Activated T-cell treated with anti-CD3 and anti-CD28 coated beads, Interleukin-2, amount 50 U/mL, for 24 hours (primary cell): ENCODE data around the gene ACOT11.

ENCODE experiments used
- DNase-seq: peaks from one replicate; pipeline ENCODE4 v3.0.0-alpha.2; 2020
- H3K27ac Mint-ChIP-seq: 2 replicates; pipeline ENCODE4 v1.8.0; 2020; ENCODE audit warnings: mild to moderate bottlenecking, mixed read lengths
- H3K27me3 Mint-ChIP-seq: 2 replicates; pipeline ENCODE4 v1.8.0; 2020; ENCODE audit warnings: mixed read lengths
- H3K36me3 Mint-ChIP-seq: 2 replicates; pipeline ENCODE4 v1.8.0; 2020; ENCODE audit warnings: low read depth, mixed read lengths
- H3K4me1 Mint-ChIP-seq: 2 replicates; pipeline ENCODE4 v1.8.0; 2020; ENCODE audit warnings: low read depth, mixed read lengths
- H3K4me3 Mint-ChIP-seq: 2 replicates; pipeline ENCODE4 v1.8.0; 2020; ENCODE audit warnings: mild to moderate bottlenecking, moderate library complexity, mixed read lengths
- H3K9me3 Mint-ChIP-seq: 2 replicates; pipeline ENCODE4 v1.8.0; 2020; ENCODE audit warnings: mixed read lengths

Gene ACOT11

GRCh38 chr1:54640863-54641836 is 93.1 kb downstream of the ACOT11 start, which contains the start of gene MROH7:
Gene MROH7 (plus strand): TSS chr1:54641786. CDS start chr1:54652927, 11,141 bp downstream.
- no peak within 1 kb of the TSS for H3K27ac Mint-ChIP-seq
- H3K4me1 Mint-ChIP-seq, result no peaks in the 10 kb centered on the region
- H3K27me3 Mint-ChIP-seq, result no peaks in the 10 kb centered on the region
- no peak within 1 kb of the TSS for H3K4me3 Mint-ChIP-seq
- H3K9me3 Mint-ChIP-seq, result peaks cover 8% of the 10 kb centered on the region
- DNase-seq, result no peak
- H3K36me3 Mint-ChIP-seq, result no peaks in the 10 kb centered on the region

DNA sequence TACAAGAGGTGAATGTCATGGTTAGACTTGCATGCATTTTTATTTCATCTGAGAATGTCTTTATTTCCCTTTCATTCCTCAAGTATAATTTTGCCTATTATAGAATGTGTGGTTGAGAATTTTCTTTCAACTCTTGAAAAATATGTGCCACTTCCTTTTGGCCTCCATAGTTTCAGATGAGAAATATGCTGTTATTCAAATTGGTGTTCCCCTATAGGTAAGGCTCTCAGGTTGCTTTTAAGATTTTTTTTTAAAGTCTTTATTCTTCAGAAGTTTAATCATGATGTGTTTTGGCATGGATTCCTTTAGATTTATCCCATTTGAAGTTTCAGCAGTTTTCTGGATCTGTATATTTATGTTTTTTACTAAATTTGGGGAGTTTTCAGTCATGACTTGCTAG is 95.7 kb downstream of the ACOT11 start:
- no peak for DNase-seq
- peaks cover 10% of the 10 kb centered on the region for H3K9me3 Mint-ChIP-seq
- H3K27ac Mint-ChIP-seq, result no peak overlapping the region
- no peak overlapping the region for H3K4me3 Mint-ChIP-seq
- no peaks in the 10 kb centered on the region for H3K36me3 Mint-ChIP-seq
- H3K27me3 Mint-ChIP-seq, result peaks cover 3% of the 10 kb centered on the region
- no peaks in the 10 kb centered on the region for H3K4me1 Mint-ChIP-seq

GRCh38 chr1:54645806-54646676 is 98.0 kb downstream of the ACOT11 start:
- Mint-ChIP-seq H3K27me3 (peaks cover 11% of the 10 kb centered on the region), H3K9me3 (peaks cover 10% of the 10 kb centered on the region), H3K27ac (no peak overlapping the region), H3K4me3 (no peak overlapping the region), H3K36me3 (no peaks in the 10 kb centered on the region), H3K4me1 (no peaks in the 10 kb centered on the region)
- DNase-seq, result no peak

DNA sequence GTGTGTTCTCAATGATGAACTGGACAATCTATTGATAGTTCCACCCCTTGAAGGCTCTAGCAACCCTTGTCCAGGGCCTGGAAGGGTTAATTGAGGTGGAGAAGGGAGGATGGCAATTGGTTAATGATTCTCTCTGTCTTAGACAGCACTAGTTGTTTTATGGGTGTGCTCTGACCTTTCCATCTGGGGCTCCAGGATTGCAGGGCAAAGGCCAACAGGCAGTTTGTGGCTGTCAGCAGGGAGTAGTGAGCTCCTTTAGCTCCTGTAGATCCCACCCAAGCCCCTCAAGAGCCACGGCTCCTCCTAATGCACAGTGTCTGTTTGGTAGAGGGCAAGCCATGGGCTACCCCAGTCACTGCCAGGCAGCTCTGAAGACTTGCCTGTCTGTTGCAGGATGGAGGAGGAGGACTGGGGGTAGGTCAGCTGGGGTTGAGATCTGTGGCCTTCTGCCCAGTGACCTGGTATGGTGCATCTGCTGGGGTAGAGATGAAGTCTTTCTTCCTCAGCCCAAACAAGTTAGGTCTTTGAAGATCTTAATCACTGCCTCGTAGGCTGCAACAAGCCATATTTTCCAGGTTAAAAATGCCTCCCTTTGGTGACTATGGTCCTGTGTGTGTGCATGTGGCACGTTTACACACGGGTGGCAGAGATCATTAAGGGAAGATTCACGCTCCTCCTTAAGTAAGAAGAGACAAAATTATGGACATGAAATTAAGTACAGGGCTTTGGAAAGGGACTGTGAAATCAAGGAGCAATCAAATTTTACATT is 101.3 kb downstream of the ACOT11 start:
- Mint-ChIP-seq H3K27ac (no peak overlapping the region), H3K4me3 (no peak overlapping the region), H3K27me3 (peaks cover 11% of the 10 kb centered on the region), H3K9me3 (peaks cover 3% of the 10 kb centered on the region), H3K4me1 (no peaks in the 10 kb centered on the region), H3K36me3 (no peaks in the 10 kb centered on the region)
- DNase-seq, result no peak

- DNase-seq, result no peak
- H3K27me3 Mint-ChIP-seq, result peaks cover 11% of the 10 kb centered on the region
- no peaks in the 10 kb centered on the region for H3K36me3 Mint-ChIP-seq
- H3K4me3 Mint-ChIP-seq, result no peak overlapping the region
- no peak overlapping the region for H3K27ac Mint-ChIP-seq
- peaks cover 3% of the 10 kb centered on the region for H3K9me3 Mint-ChIP-seq
- no peaks in the 10 kb centered on the region for H3K4me1 Mint-ChIP-seq
Measured at GRCh38 chr1:54649921-54650320, 101.9 kb downstream of the ACOT11 start.

GRCh38 chr1:54650417-54650816 is 102.4 kb downstream of the ACOT11 start:
- Mint-ChIP-seq H3K4me1 (no peaks in the 10 kb centered on the region), H3K9me3 (peaks cover 3% of the 10 kb centered on the region), H3K36me3 (no peaks in the 10 kb centered on the region), H3K4me3 (no peak overlapping the region), H3K27me3 (peaks cover 11% of the 10 kb centered on the region), H3K27ac (no peak overlapping the region)
- no peak for DNase-seq

GRCh38 chr1:54651608-54652007 is 103.6 kb downstream of the ACOT11 start:
- no peaks in the 10 kb centered on the region for H3K4me1 Mint-ChIP-seq
- no peaks in the 10 kb centered on the region for H3K9me3 Mint-ChIP-seq
- H3K27ac Mint-ChIP-seq, result no peak overlapping the region
- no peak overlapping the region for H3K4me3 Mint-ChIP-seq
- peaks cover 11% of the 10 kb centered on the region for H3K27me3 Mint-ChIP-seq
- no peaks in the 10 kb centered on the region for H3K36me3 Mint-ChIP-seq
- no peak for DNase-seq

DNA sequence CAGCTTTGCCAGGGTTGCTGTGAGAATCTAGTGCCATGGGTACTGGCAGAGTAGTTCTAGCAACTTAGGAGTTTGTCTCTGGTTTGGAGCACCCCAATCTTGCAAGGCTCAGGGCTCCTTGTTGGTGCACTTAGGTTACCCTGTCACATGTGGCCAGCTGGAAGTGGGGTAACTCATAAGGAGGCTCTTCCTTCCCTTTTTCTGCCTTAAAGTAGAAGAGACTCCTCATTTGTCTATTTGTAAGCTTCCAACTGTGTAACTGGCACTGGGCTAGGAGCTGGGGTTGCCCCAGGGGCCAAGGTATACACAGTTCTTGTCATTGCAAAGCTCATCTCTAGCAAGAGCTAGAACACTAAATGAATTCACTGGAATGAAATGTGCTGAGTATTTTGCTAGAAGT is 104.1 kb downstream of the ACOT11 start:
- H3K4me3 Mint-ChIP-seq, result no peak overlapping the region
- H3K27me3 Mint-ChIP-seq, result peaks cover 11% of the 10 kb centered on the region
- DNase-seq, result no peak
- H3K36me3 Mint-ChIP-seq, result no peaks in the 10 kb centered on the region
- H3K27ac Mint-ChIP-seq, result no peak overlapping the region
- no peaks in the 10 kb centered on the region for H3K4me1 Mint-ChIP-seq
- no peaks in the 10 kb centered on the region for H3K9me3 Mint-ChIP-seq

DNA sequence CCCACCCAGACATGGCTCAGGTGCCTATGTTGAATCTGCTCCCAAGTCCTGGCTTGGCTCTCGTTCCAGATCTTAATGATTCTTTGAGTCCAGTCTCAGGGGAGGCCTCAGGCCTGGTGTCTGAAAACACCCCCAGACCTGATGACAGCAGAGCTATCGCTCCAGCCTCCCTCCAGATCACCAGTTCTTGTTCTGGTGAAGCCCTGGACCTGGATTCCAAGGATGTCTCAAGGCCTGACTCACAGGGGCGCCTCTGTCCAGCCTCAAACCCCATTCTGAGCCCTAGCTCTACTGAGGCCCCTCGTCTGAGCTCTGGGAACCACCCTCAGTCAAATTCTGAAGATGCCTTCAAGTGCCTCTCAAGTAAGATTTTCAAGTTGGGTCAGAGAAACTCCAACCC is 105.0 kb downstream of the ACOT11 start:
- H3K4me1 Mint-ChIP-seq, result no peaks in the 10 kb centered on the region
- H3K4me3 Mint-ChIP-seq, result no peak overlapping the region
- H3K27ac Mint-ChIP-seq, result no peak overlapping the region
- peaks cover 11% of the 10 kb centered on the region for H3K27me3 Mint-ChIP-seq
- no peak for DNase-seq
- H3K36me3 Mint-ChIP-seq, result no peaks in the 10 kb centered on the region
- H3K9me3 Mint-ChIP-seq, result peaks cover 2% of the 10 kb centered on the region

- H3K4me1 Mint-ChIP-seq, result no peaks in the 10 kb centered on the region
Measured at GRCh38 chr1:54658164-54658913, 110.3 kb downstream of the ACOT11 start.

More at GRCh38 chr1:54658164-54658913, 110.3 kb downstream of the ACOT11 start:
- H3K36me3 Mint-ChIP-seq, result no peaks in the 10 kb centered on the region
- no peak overlapping the region for H3K4me3 Mint-ChIP-seq
- peaks cover 8% of the 10 kb centered on the region for H3K9me3 Mint-ChIP-seq
- no peak for DNase-seq
- H3K27me3 Mint-ChIP-seq, result peaks cover 2% of the 10 kb centered on the region
- no peak overlapping the region for H3K27ac Mint-ChIP-seq
